ENCODE measurements around the gene TMEM81. TPM values are rescaled to one million over a fixed set of nuclear protein-coding genes. Genes with fewer than 3 reads are reported as not detected.

TMEM81 gene
- total RNA-seq, 1 donor from 2014 or later, result 4.6 TPM

GRCh38 chr1:205068001-205068400, 16.3 kb downstream of the TMEM81 start:
- H3K4me1 Mint-ChIP-seq, result no peaks in the 10 kb centered on the region
- TF ChIP-seq CTCF (IDR thresholded peaks at IDR 0.05; ENCODE audit: unreplicated experiment), result no peak
- H3K36me3 Mint-ChIP-seq, result no peaks in the 10 kb centered on the region
- no peaks in the 10 kb centered on the region for H3K27me3 Mint-ChIP-seq (ENCODE audit: low read depth)
- no peaks in the 10 kb centered on the region for H3K9me3 Mint-ChIP-seq
- no peak for DNase-seq (ENCODE audit: low spot score in 2 of 2, unreplicated experiment in 2 of 2)
- H3K27ac Mint-ChIP-seq, result no peak overlapping the region
- no peak overlapping the region for H3K4me3 Mint-ChIP-seq

DNA sequence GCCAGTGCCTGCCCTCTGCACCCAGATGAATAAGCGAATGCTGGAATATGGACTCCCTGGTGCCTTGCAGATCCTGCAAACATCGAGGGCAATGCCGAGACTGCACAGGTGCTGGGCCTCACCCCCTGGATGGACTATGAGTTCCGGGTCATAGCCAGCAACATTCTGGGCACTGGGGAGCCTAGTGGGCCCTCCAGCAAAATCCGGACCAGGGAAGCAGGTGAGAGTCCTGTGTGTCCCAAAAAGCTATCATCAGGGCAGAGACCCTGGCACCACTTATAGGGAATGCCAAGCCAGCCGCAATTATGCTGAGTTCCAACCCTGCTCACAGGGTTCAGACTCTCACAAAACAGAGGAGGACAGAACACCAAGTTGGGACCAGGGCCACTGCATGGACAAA, 17.2 kb downstream of the TMEM81 start:
- Mint-ChIP-seq H3K4me3 (no peak overlapping the region), H3K4me1 (no peaks in the 10 kb centered on the region), H3K9me3 (no peaks in the 10 kb centered on the region), H3K27me3 (ENCODE audit: low read depth) (no peaks in the 10 kb centered on the region), H3K27ac (no peak overlapping the region), H3K36me3 (no peaks in the 10 kb centered on the region)
- no peak for DNase-seq (ENCODE audit: low spot score in 2 of 2, unreplicated experiment in 2 of 2)
- no peak for TF ChIP-seq CTCF (IDR thresholded peaks at IDR 0.05; ENCODE audit: unreplicated experiment)

DNA sequence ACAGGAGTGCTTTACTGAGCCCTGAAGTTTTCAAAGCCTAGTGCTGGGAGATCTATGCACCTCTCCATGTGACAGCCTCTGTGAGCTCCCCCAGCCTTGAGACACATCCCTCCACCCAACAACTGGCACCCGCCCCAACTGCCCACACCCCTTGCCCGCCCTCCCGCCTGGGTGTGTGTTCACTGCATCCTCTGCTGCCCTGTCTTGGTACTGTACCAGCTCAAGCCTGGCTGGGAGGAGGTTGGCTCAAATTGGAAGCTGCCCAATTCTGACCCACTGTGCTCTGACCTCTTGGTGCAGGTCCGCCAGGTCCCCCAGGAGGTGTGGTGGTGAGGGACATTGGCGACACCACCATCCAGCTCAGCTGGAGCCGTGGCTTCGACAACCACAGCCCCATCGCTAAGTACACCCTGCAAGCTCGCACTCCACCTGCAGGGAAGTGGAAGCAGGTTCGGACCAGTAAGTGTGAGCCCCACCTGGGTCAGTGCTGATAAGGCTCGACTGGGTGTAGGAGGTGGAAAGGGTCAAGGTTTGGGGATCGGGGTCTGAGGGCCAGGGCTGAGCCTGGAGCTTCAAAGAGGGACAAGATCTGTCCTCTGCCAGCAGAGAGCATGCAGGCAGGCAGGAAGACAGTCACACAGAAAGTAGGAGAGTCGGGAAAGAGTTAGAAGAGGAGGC, 18.0 kb downstream of the TMEM81 start:
- no peak for TF ChIP-seq CTCF (IDR thresholded peaks at IDR 0.05; ENCODE audit: unreplicated experiment)
- H3K36me3 Mint-ChIP-seq, result no peaks in the 10 kb centered on the region
- H3K27me3 Mint-ChIP-seq (ENCODE audit: low read depth), result no peaks in the 10 kb centered on the region
- DNase-seq (ENCODE audit: low spot score in 2 of 2, unreplicated experiment in 2 of 2), result no peak
- no peak overlapping the region for H3K27ac Mint-ChIP-seq
- H3K4me1 Mint-ChIP-seq, result peaks cover 4% of the 10 kb centered on the region
- no peaks in the 10 kb centered on the region for H3K9me3 Mint-ChIP-seq
- no peak overlapping the region for H3K4me3 Mint-ChIP-seq

GRCh38 chr1:205065666-205066065, 18.6 kb downstream of the TMEM81 start:
- no peak for DNase-seq (ENCODE audit: low spot score in 2 of 2, unreplicated experiment in 2 of 2)
- Mint-ChIP-seq H3K4me3 (no peak overlapping the region), H3K36me3 (no peaks in the 10 kb centered on the region), H3K27me3 (ENCODE audit: low read depth) (no peaks in the 10 kb centered on the region), H3K27ac (no peak overlapping the region), H3K4me1 (peaks cover 4% of the 10 kb centered on the region), H3K9me3 (no peaks in the 10 kb centered on the region)
- TF ChIP-seq CTCF (IDR thresholded peaks at IDR 0.05; ENCODE audit: unreplicated experiment), result no peak

DNA sequence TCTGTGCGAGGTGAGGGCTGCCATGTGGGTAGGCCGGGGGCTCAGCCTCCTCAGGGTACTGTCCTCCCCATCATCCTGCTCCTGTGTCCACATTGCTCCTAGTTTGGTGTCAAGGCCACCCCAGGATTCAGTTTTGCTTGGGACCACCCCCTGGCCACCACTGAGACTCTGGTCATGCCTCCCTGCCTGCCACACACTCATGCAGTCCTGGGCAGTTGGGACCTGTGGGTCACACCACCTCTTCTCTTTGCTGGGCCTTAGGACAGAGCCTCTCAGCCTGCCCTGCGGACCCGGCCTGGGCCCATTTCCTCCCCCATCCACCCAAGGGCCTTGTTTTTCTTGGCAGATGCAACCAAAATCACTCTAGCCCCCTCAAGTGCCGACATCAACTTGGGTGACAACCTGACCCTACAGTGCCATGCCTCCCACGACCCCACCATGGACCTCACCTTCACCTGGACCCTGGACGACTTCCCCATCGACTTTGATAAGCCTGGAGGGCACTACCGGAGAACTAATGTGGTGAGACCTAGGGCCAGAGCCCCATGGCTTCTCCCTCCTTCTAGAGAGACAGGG, 19.4 kb downstream of the TMEM81 start:
- H3K9me3 Mint-ChIP-seq, result no peaks in the 10 kb centered on the region
- H3K27me3 Mint-ChIP-seq (ENCODE audit: low read depth), result no peaks in the 10 kb centered on the region
- DNase-seq (ENCODE audit: low spot score in 2 of 2, unreplicated experiment in 2 of 2), result no peak
- H3K27ac Mint-ChIP-seq, result no peak overlapping the region
- no peak overlapping the region for H3K4me3 Mint-ChIP-seq
- peaks cover 4% of the 10 kb centered on the region for H3K4me1 Mint-ChIP-seq
- no peaks in the 10 kb centered on the region for H3K36me3 Mint-ChIP-seq
- TF ChIP-seq CTCF (IDR thresholded peaks at IDR 0.05; ENCODE audit: unreplicated experiment), result no peak
